ENCODE results near the gene NOSIP.

DNA sequence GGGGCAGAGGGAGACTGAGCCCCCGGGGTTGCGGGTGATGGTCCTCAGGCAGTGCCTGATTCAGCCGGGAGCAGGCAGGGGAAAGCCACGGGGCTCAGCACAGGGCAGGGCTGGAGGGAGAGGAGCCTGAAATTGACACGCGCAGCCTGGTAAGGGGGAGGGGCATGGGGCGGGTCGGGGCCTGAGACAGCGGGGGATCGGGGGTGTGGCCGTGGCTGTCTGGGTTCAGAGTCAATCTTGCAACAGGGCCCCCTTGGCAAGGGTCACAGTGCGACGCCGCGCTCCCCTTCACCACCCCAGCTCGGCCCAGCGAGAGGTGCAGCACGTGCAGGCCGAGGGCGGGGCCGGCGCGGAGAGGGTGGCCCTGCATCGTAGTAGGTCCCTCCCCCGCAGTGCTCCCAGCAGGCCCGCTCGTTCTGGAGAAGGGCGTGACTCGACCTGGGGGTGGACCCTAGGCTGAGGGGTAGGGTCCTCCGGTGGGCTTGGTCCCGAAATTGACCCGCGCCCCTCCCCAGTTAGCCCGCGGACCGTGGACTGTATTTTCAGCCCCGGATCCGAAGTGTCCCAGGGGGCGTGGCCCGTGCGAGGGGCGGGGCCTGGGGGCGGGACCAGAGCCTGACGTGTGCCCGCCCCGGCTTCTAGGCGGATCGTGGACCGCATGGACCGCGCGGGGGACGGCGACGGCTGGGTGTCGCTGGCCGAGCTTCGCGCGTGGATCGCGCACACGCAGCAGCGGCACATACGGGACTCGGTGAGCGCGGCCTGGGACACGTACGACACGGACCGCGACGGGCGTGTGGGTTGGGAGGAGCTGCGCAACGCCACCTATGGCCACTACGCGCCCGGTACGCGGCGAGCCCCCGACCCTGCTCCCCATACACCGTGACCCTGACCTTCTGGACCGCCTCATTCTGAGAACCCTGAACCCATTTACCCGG is 46.5 kb downstream of the NOSIP start:
- TF ChIP-seq, protein P1, sequence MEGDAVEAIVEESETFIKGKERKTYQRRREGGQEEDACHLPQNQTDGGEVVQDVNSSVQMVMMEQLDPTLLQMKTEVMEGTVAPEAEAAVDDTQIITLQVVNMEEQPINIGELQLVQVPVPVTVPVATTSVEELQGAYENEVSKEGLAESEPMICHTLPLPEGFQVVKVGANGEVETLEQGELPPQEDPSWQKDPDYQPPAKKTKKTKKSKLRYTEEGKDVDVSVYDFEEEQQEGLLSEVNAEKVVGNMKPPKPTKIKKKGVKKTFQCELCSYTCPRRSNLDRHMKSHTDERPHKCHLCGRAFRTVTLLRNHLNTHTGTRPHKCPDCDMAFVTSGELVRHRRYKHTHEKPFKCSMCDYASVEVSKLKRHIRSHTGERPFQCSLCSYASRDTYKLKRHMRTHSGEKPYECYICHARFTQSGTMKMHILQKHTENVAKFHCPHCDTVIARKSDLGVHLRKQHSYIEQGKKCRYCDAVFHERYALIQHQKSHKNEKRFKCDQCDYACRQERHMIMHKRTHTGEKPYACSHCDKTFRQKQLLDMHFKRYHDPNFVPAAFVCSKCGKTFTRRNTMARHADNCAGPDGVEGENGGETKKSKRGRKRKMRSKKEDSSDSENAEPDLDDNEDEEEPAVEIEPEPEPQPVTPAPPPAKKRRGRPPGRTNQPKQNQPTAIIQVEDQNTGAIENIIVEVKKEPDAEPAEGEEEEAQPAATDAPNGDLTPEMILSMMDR (IDR thresholded peaks at IDR 0.05), result no peak; the same call in 1 of the 2 replicates
- no peak for TF ChIP-seq SIN3A (IDR thresholded peaks at IDR 0.05; ENCODE audit: borderline replicate concordance, insufficient read depth, low read depth, low read length)
- no peak for TF ChIP-seq POLR2AphosphoS5 (IDR thresholded peaks at IDR 0.05; ENCODE audit: low read depth, low read length)
- no peak for TF ChIP-seq TCF7L2 (IDR thresholded peaks at IDR 0.05; ENCODE audit: low read depth, low read length)
- TF ChIP-seq, protein P2, sequence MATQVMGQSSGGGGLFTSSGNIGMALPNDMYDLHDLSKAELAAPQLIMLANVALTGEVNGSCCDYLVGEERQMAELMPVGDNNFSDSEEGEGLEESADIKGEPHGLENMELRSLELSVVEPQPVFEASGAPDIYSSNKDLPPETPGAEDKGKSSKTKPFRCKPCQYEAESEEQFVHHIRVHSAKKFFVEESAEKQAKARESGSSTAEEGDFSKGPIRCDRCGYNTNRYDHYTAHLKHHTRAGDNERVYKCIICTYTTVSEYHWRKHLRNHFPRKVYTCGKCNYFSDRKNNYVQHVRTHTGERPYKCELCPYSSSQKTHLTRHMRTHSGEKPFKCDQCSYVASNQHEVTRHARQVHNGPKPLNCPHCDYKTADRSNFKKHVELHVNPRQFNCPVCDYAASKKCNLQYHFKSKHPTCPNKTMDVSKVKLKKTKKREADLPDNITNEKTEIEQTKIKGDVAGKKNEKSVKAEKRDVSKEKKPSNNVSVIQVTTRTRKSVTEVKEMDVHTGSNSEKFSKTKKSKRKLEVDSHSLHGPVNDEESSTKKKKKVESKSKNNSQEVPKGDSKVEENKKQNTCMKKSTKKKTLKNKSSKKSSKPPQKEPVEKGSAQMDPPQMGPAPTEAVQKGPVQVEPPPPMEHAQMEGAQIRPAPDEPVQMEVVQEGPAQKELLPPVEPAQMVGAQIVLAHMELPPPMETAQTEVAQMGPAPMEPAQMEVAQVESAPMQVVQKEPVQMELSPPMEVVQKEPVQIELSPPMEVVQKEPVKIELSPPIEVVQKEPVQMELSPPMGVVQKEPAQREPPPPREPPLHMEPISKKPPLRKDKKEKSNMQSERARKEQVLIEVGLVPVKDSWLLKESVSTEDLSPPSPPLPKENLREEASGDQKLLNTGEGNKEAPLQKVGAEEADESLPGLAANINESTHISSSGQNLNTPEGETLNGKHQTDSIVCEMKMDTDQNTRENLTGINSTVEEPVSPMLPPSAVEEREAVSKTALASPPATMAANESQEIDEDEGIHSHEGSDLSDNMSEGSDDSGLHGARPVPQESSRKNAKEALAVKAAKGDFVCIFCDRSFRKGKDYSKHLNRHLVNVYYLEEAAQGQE (IDR thresholded peaks at IDR 0.05; ENCODE audit: insufficient read depth in 1 of 2, low read depth in 2 of 2, low read length in 1 of 2), result no peak
